ENCODE results near the gene SIGLEC14.
"Not testable (repeated sequence)": the region's sequence is repeated elsewhere in the genome, so short reads cannot be mapped to it uniquely, and the experiment has no call there.

Gene SIGLEC14

GRCh38 chr19:51646730-51647129 is at the start of gene SIGLEC14:
Gene SIGLEC14, minus strand, starts transcription at chr19:51646825. Its CDS starts 66 bp downstream, at chr19:51646759.
- DNase-seq = not testable (repeated sequence)

- DNase-seq = no peak
Observed at GRCh38 chr19:51695702-51696315, 49.2 kb upstream of the SIGLEC14 start.

- no peak for DNase-seq
Observed at GRCh38 chr19:51695088-51695487, 48.5 kb upstream of the SIGLEC14 start.

GRCh38 chr19:51694318-51695085 is 47.9 kb upstream of the SIGLEC14 start:
- no peak for DNase-seq

GRCh38 chr19:51693819-51694218 is 47.2 kb upstream of the SIGLEC14 start:
- DNase-seq = no peak

- no peak for DNase-seq
Observed at GRCh38 chr19:51693260-51693659, 46.6 kb upstream of the SIGLEC14 start, which contains the start of gene SPACA6. Gene SPACA6, plus strand, starts transcription at chr19:51693330. Its CDS starts 197 bp downstream, at chr19:51693527.

- no peak for DNase-seq
Observed at GRCh38 chr19:51692468-51692867, 45.8 kb upstream of the SIGLEC14 start.

- DNase-seq = no peak
Observed at GRCh38 chr19:51691584-51692428, 45.2 kb upstream of the SIGLEC14 start.

- DNase-seq = no peak
Observed at GRCh38 chr19:51691074-51691583, 44.5 kb upstream of the SIGLEC14 start.

GRCh38 chr19:51690454-51691073 is 43.9 kb upstream of the SIGLEC14 start:
- DNase-seq = no peak

- no peak for DNase-seq
Observed at GRCh38 chr19:51689751-51690453, 43.3 kb upstream of the SIGLEC14 start.

- no peak for DNase-seq
Observed at GRCh38 chr19:51688671-51689571, 42.3 kb upstream of the SIGLEC14 start.

GRCh38 chr19:51687791-51688670 is 41.4 kb upstream of the SIGLEC14 start:
- DNase-seq = no peak

GRCh38 chr19:51686171-51686570 is 39.5 kb upstream of the SIGLEC14 start:
- no peak for DNase-seq

GRCh38 chr19:51681286-51681941 is 34.8 kb upstream of the SIGLEC14 start:
- DNase-seq = no peak

GRCh38 chr19:51680474-51680873 is 33.8 kb upstream of the SIGLEC14 start:
- no peak for DNase-seq

- no peak for DNase-seq
Observed at GRCh38 chr19:51676566-51677083, 30.0 kb upstream of the SIGLEC14 start.

- DNase-seq = not testable (repeated sequence)
Observed at GRCh38 chr19:51675911-51676565, 29.4 kb upstream of the SIGLEC14 start.

- no peak for DNase-seq
Observed at GRCh38 chr19:51668216-51668615, 21.6 kb upstream of the SIGLEC14 start.

Data from SIG-M5 (cell line).